ENCODE data around the gene SLC12A7.

- TF ChIP-seq EP300 (IDR thresholded peaks at IDR 0.05), result no peak
- TF ChIP-seq CTCF (IDR thresholded peaks at IDR 0.05), result no peak
These were observed 38.4 kb downstream of the SLC12A7 start for GRCh38 chr5:1073239-1074102.

Measured in suprapubic skin (tissue), 3 donors.